ENCODE measurements around the gene PLEKHG3. TPM values are rescaled to one million over a fixed set of nuclear protein-coding genes. Genes with fewer than 3 reads are reported as not detected.

The PLEKHG3 gene
- total RNA-seq, 2 experiments from 2014 or later: not detected

DNA sequence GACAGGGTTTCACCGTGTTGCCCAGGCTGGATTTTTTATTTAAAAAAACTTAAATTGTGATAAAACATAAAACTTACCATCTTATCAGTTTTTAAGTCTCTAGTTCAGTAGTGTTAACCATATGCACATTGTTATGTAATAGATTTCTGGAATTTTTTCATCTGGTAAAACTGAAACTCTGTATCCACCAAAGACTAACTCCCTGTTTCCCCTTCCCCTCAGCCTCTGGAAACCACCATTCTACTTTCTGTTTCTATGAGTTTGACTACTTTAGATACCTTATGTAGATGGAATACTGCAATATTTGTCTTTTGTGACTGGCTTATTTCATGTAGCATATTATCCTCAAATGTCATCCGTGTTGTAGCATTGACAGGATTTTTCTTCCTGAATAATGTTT, 12.8 kb upstream of the PLEKHG3 start:
- Histone ChIP-seq H3K36me3 (ENCODE audit: insufficient read depth, low read length) (no peaks in the 10 kb centered on the region), H3K4me1 (ENCODE audit: insufficient read depth, low read length, poor library complexity, severe bottlenecking) (no peaks in the 10 kb centered on the region), H2AFZ (ENCODE audit: low read length) (no peak overlapping the region), H3K79me2 (ENCODE audit: insufficient read depth, low read depth, low read length) (no peaks in the 10 kb centered on the region), H3K4me2 (ENCODE audit: low read length) (no peak overlapping the region), H3K27ac (ENCODE audit: low read depth, low read length, poor library complexity, severe bottlenecking) (no peak overlapping the region), H3K9me3 (ENCODE audit: low read length) (no peaks in the 10 kb centered on the region), H3K9me2 (ENCODE audit: insufficient read depth, low read length) (no peaks in the 10 kb centered on the region), H3K4me3 (ENCODE audit: low read depth, low read length, poor library complexity, severe bottlenecking) (no peak overlapping the region), H4K20me1 (ENCODE audit: insufficient read depth, low read length) (no peaks in the 10 kb centered on the region)
- TF ChIP-seq, protein P1, sequence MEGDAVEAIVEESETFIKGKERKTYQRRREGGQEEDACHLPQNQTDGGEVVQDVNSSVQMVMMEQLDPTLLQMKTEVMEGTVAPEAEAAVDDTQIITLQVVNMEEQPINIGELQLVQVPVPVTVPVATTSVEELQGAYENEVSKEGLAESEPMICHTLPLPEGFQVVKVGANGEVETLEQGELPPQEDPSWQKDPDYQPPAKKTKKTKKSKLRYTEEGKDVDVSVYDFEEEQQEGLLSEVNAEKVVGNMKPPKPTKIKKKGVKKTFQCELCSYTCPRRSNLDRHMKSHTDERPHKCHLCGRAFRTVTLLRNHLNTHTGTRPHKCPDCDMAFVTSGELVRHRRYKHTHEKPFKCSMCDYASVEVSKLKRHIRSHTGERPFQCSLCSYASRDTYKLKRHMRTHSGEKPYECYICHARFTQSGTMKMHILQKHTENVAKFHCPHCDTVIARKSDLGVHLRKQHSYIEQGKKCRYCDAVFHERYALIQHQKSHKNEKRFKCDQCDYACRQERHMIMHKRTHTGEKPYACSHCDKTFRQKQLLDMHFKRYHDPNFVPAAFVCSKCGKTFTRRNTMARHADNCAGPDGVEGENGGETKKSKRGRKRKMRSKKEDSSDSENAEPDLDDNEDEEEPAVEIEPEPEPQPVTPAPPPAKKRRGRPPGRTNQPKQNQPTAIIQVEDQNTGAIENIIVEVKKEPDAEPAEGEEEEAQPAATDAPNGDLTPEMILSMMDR (conservative IDR thresholded peaks at IDR 0.05; ENCODE audit: low read length): no peak
- TF ChIP-seq EZH2phosphoT487 (IDR thresholded peaks at IDR 0.05; ENCODE audit: borderline replicate concordance, low read depth, low read length): no peak
- POLR2A ChIA-PET: interaction anchor here (0.6 kb wide), 1 partner anchor 214 kb away, joined by 4 read pairs; no protein-coding TSS in a partner anchor
- BruUV-seq (replicated peaks): no TSS peak
- no peak for DNase-seq (ENCODE audit: low spot score)
- intact Hi-C loops (cut with micrococcal nuclease; ENCODE audit: unreplicated experiment): no loop called here
- CTCF ChIA-PET (ENCODE audit: unreplicated experiment): no interaction called here

- TF ChIP-seq, protein P1 (conservative IDR thresholded peaks at IDR 0.05; ENCODE audit: low read length): no peak
- no peak for TF ChIP-seq EZH2phosphoT487 (IDR thresholded peaks at IDR 0.05; ENCODE audit: borderline replicate concordance, low read depth, low read length)
- Histone ChIP-seq H3K79me2 (ENCODE audit: insufficient read depth, low read depth, low read length) (no peaks in the 10 kb centered on the region), H3K9me2 (ENCODE audit: insufficient read depth, low read length) (no peaks in the 10 kb centered on the region), H3K4me2 (ENCODE audit: low read length) (no peak overlapping the region), H3K9me3 (ENCODE audit: low read length) (no peaks in the 10 kb centered on the region), H2AFZ (ENCODE audit: low read length) (no peak overlapping the region), H3K4me1 (ENCODE audit: insufficient read depth, low read length, poor library complexity, severe bottlenecking) (no peaks in the 10 kb centered on the region), H3K27ac (ENCODE audit: low read depth, low read length, poor library complexity, severe bottlenecking) (no peak overlapping the region), H4K20me1 (ENCODE audit: insufficient read depth, low read length) (no peaks in the 10 kb centered on the region), H3K36me3 (ENCODE audit: insufficient read depth, low read length) (no peaks in the 10 kb centered on the region), H3K4me3 (ENCODE audit: low read depth, low read length, poor library complexity, severe bottlenecking) (no peak overlapping the region)
- CTCF ChIA-PET (ENCODE audit: unreplicated experiment): no interaction called here
- no TSS peak for BruUV-seq (replicated peaks)
- intact Hi-C loops (cut with micrococcal nuclease; ENCODE audit: unreplicated experiment): no loop called here
- no peak for DNase-seq (ENCODE audit: low spot score)
- POLR2A ChIA-PET: interaction anchor here (0.6 kb wide), 1 partner anchor 213 kb away, joined by 4 read pairs; no protein-coding TSS in a partner anchor
Observed at GRCh38 chr14:64692189-64692985, 11.8 kb upstream of the PLEKHG3 start.

Data from OCI-LY7 (cell line).